HT1080 (cell line): ENCODE measurements around the gene KL. TPM values are rescaled to one million over a fixed set of nuclear protein-coding genes. Genes with fewer than 3 reads are reported as not detected.

Source experiments
- DNase-seq: peaks from one replicate; pipeline ENCODE4 v3.0.0-alpha.2; 2015; ENCODE audit warnings: low read depth
- total RNA-seq: library from RNA; depleted of rRNA; stranded (reverse); fragments of >200 nt; shearing (Covaris generic); gene quantifications from 2 replicates; pipeline ENCODE4 v1.2.3, GENCODE V29; 2014

The KL gene
- total RNA-seq, 1 experiment from 2014 or later: not detected

GRCh38 chr13:33003458-33004019 lies 12.7 kb upstream of the KL start:
- no peak for DNase-seq

- DNase-seq: peak; percentile 12
Measured at GRCh38 chr13:33004511-33004910, 11.7 kb upstream of the KL start.

- no peak for DNase-seq
Measured at GRCh38 chr13:33006134-33006533, 10.1 kb upstream of the KL start.

GRCh38 chr13:33006638-33007037 lies 9.6 kb upstream of the KL start:
- no peak for DNase-seq

GRCh38 chr13:33007237-33007636 lies 9.0 kb upstream of the KL start:
- DNase-seq: no peak

GRCh38 chr13:33007950-33008349 lies 8.3 kb upstream of the KL start:
- DNase-seq: no peak

- no peak for DNase-seq
Measured at GRCh38 chr13:33008946-33009722, 7.1 kb upstream of the KL start.

GRCh38 chr13:33011828-33012470 lies 4.3 kb upstream of the KL start:
- no peak for DNase-seq

GRCh38 chr13:33014291-33014690 lies 1.9 kb upstream of the KL start:
- DNase-seq: no peak

GRCh38 chr13:33015241-33015668 lies 968 bp upstream of the KL start:
- no peak for DNase-seq

GRCh38 chr13:33015791-33016323 lies 366 bp upstream of the KL start:
- DNase-seq: no peak

- DNase-seq: no peak
Measured at GRCh38 chr13:33017323-33017929, 1.2 kb downstream of the KL start.

GRCh38 chr13:33018886-33019285 lies 2.7 kb downstream of the KL start:
- DNase-seq: no peak

- DNase-seq: no peak
Measured at GRCh38 chr13:33022986-33023385, 6.8 kb downstream of the KL start.

GRCh38 chr13:33025220-33025744 lies 9.1 kb downstream of the KL start:
- no peak for DNase-seq

GRCh38 chr13:33026489-33027152 lies 10.4 kb downstream of the KL start:
- no peak for DNase-seq

- no peak for DNase-seq
Measured at GRCh38 chr13:33028620-33029019, 12.4 kb downstream of the KL start.

- DNase-seq: no peak
Measured at GRCh38 chr13:33031277-33031676, 15.1 kb downstream of the KL start.

GRCh38 chr13:33032037-33032625 lies 15.9 kb downstream of the KL start:
- DNase-seq: no peak

GRCh38 chr13:33033051-33033812 lies 17.0 kb downstream of the KL start:
- DNase-seq: no peak
